IMR-90 (cell line): ENCODE data around the gene MBOAT1. TPM values are rescaled to one million over a fixed set of nuclear protein-coding genes. Genes with fewer than 3 reads are reported as not detected.

ENCODE experiments used
- ATAC-seq: fragments of 200-7000 bp; cut with Tn5 transposase; 2 replicates; pipeline ENCODE4 v1.9.1; 2020; ENCODE audit warnings: low read depth, mild to moderate bottlenecking, moderate library complexity
- BruUV-seq: library from RNA; stranded (reverse); fragments of 400-500 nt; replicated peaks from 2 replicates; lab custom pipeline; 2021; lab: Mats Ljungman, UMichigan
- CTCF ChIA-PET: fragments of 300-600 bp; formaldehyde crosslinking; extraction: SDS; loops from one replicate; lab custom pipeline; 2021; ENCODE audit warnings: antibody characterized with exemption; lab: Yijun Ruan, JAX
- POLR2A ChIA-PET: fragments of 300-600 bp; sonication (Branson Sonifier 250); formaldehyde crosslinking; loops from one replicate; lab custom pipeline; 2022; ENCODE audit warnings: antibody characterized with exemption; ENCODE audit not compliant: unreplicated experiment; lab: Charles Lee
- DNase-seq: peaks from one replicate; pipeline ENCODE4 v3.0.0; 2013
- H2AFZ ChIP-seq: replicated peaks from 2 replicates; pipeline ENCODE3; 2013; ENCODE audit warnings: low read length, mild to moderate bottlenecking; ENCODE audit not compliant: poor library complexity
- H2AK5ac ChIP-seq: 2 replicates; pipeline ENCODE4 v1.6.1; 2013; ENCODE audit warnings: low read depth, low read length, inconsistent platforms
- H2AK9ac ChIP-seq: replicated peaks from 2 replicates; pipeline ENCODE3; 2013; ENCODE audit warnings: mild to moderate bottlenecking, low read depth, low read length, moderate library complexity; ENCODE audit not compliant: poor library complexity
- H2BK120ac ChIP-seq: 2 replicates; pipeline ENCODE4 v1.6.1; 2013; ENCODE audit warnings: low read depth, low read length, inconsistent platforms
- H2BK15ac ChIP-seq: 3 replicates; pipeline ENCODE4 v1.6.1; 2013; ENCODE audit warnings: low read depth, low read length, inconsistent platforms
- H2BK20ac ChIP-seq: 2 replicates; pipeline ENCODE4 v1.6.1; 2013; ENCODE audit warnings: low read depth, mild to moderate bottlenecking, inconsistent platforms, low read length, moderate library complexity
- H2BK5ac ChIP-seq: 2 replicates; pipeline ENCODE4 v1.6.1; 2013; ENCODE audit warnings: mild to moderate bottlenecking, low read depth, low read length, inconsistent platforms; ENCODE audit not compliant: poor library complexity, severe bottlenecking
- H3K14ac ChIP-seq: replicated peaks from 2 replicates; pipeline ENCODE4 v1.6.1; 2013; ENCODE audit warnings: low read depth, low read length, inconsistent platforms
- H3K18ac ChIP-seq: 2 replicates; pipeline ENCODE4 v1.6.1; 2013; ENCODE audit warnings: low read depth, low read length, control low read depth
- H3K23ac ChIP-seq: 2 replicates; pipeline ENCODE4 v1.6.1; 2013; ENCODE audit warnings: low read depth, low read length, inconsistent platforms
- H3K27ac ChIP-seq: 2 replicates; pipeline ENCODE4 v1.5.1; 2013; ENCODE audit warnings: mild to moderate bottlenecking, control low read depth, low read length; ENCODE audit not compliant: insufficient read depth
- H3K27me3 ChIP-seq: 2 replicates; pipeline ENCODE4 v1.6.1; 2013; ENCODE audit warnings: low read length; ENCODE audit not compliant: control insufficient read depth, insufficient read depth
- H3K36me3 ChIP-seq: 2 replicates; pipeline ENCODE4 v1.6.1; 2013; ENCODE audit warnings: low read length, mixed read lengths; ENCODE audit not compliant: control insufficient read depth, insufficient read depth
- H3K4ac ChIP-seq: 2 replicates; pipeline ENCODE4 v1.6.1; 2013; ENCODE audit warnings: low read depth, low read length, inconsistent platforms
- H3K4me1 ChIP-seq: 2 replicates; pipeline ENCODE4 v1.6.1; 2013; ENCODE audit warnings: low read length, mixed read lengths; ENCODE audit not compliant: control insufficient read depth, insufficient read depth
- H3K4me2 ChIP-seq: 2 replicates; pipeline ENCODE4 v1.6.1; 2013; ENCODE audit warnings: low read depth, mild to moderate bottlenecking, control low read depth, low read length, moderate library complexity
- H3K4me3 ChIP-seq: 2 replicates; pipeline ENCODE4 v1.5.1; 2013; ENCODE audit warnings: low read depth, mild to moderate bottlenecking, control low read depth, low read length, moderate library complexity; ENCODE audit not compliant: insufficient read depth
- H3K56ac ChIP-seq: 2 replicates; pipeline ENCODE4 v1.6.1; 2013; ENCODE audit warnings: low read length, inconsistent platforms; ENCODE audit not compliant: insufficient read depth; ENCODE audit errors: extremely low read depth
- H3K79me1 ChIP-seq, 2 experiments: 2 replicates each; pipeline ENCODE4 v1.6.1; 2013; ENCODE audit warnings: low read length in 2 of 2, inconsistent platforms in 1 of 2, low read depth in 1 of 2
- H3K9ac ChIP-seq: 2 replicates; pipeline ENCODE4 v1.6.1; 2013; ENCODE audit warnings: low read depth, low read length, control low read depth
- H3K9me1 ChIP-seq: 2 replicates; pipeline ENCODE4 v1.6.1; 2013; ENCODE audit warnings: low read length, inconsistent platforms; ENCODE audit not compliant: insufficient read depth
- H3K9me3 ChIP-seq: 2 replicates; pipeline ENCODE4 v1.6.1; 2013; ENCODE audit warnings: low read length; ENCODE audit not compliant: control insufficient read depth, insufficient read depth
- H4K20me1 ChIP-seq: 2 replicates; pipeline ENCODE4 v1.6.1; 2013; ENCODE audit warnings: low read length, inconsistent platforms; ENCODE audit not compliant: insufficient read depth
- H4K5ac ChIP-seq: 2 replicates; pipeline ENCODE4 v1.6.1; 2013; ENCODE audit warnings: mild to moderate bottlenecking, low read depth, low read length, control low read depth
- H4K8ac ChIP-seq, 2 experiments: 2 replicates each; pipeline ENCODE4 v1.6.1; 2013; ENCODE audit warnings: low read depth in 2 of 2, low read length in 2 of 2, control low read depth in 1 of 2, inconsistent platforms in 1 of 2
- H4K91ac ChIP-seq: 2 replicates; pipeline ENCODE4 v1.6.1; 2013; ENCODE audit warnings: low read depth, low read length, inconsistent platforms; ENCODE audit not compliant: insufficient read depth
- BHLHE40 ChIP-seq: fragments of 150-350 bp; IDR thresholded peaks from 2 replicates; pipeline ENCODE4 v1.6.1; 2016; ENCODE audit warnings: mild to moderate bottlenecking, low read depth, low read length
- ELK1 ChIP-seq: fragments of 150-350 bp; IDR thresholded peaks from 2 replicates; pipeline ENCODE4 v1.6.1; 2016; ENCODE audit warnings: low read depth, mild to moderate bottlenecking, low read length, moderate library complexity, borderline replicate concordance
- FOS ChIP-seq: fragments of 150-350 bp; IDR thresholded peaks from 2 replicates; pipeline ENCODE4 v1.6.1; 2016; ENCODE audit warnings: low read depth, low read length
- MAFK ChIP-seq: IDR thresholded peaks from 2 replicates; pipeline ENCODE4 v1.6.1; 2012; ENCODE audit warnings: low read depth, low read length, improper control_type of control experiment
- MXI1 ChIP-seq: IDR thresholded peaks from 2 replicates; pipeline ENCODE4 v1.6.1; 2012; ENCODE audit warnings: low read depth, mild to moderate bottlenecking, low read length, moderate library complexity, borderline replicate concordance
- POLR2A ChIP-seq: IDR thresholded peaks from 2 replicates; pipeline ENCODE4 v1.6.1; 2012; ENCODE audit warnings: mild to moderate bottlenecking, low read depth, low read length
- RAD21 ChIP-seq: IDR thresholded peaks from 2 replicates; pipeline ENCODE4 v1.6.1; 2012; ENCODE audit warnings: low read length, improper control_type of control experiment
- RCOR1 ChIP-seq: IDR thresholded peaks from 2 replicates; pipeline ENCODE4 v1.6.1; 2012; ENCODE audit warnings: mild to moderate bottlenecking, low read length, improper control_type of control experiment; ENCODE audit not compliant: insufficient replicate concordance
- RFX5 ChIP-seq: IDR thresholded peaks from 2 replicates; pipeline ENCODE4 v1.8.0; 2012; ENCODE audit warnings: low read depth, mild to moderate bottlenecking, low read length, moderate library complexity
- WGBS, 2 experiments: methylation state at CpG; one replicate each; pipeline versions ENCODE4 v1.1.5 to v1.1.7; 2013; ENCODE audit warnings: missing lambda C conversion rate in 2 of 2; ENCODE audit not compliant: insufficient read length in 1 of 2; ENCODE audit errors: extremely low coverage in 2 of 2; 5-methylcytosine and 5-hydroxymethylcytosine counted together
- dilution Hi-C: fragments of 300-500 bp; cut with HindIII; formaldehyde crosslinking; loops from one replicate; pipeline ENCODE4 v1.14.3; 2018; ENCODE audit warnings: low sequenced_read_pairs; ENCODE audit not compliant: unreplicated experiment
- in situ Hi-C: fragments of 300-500 bp; cut with MboI; formaldehyde crosslinking; loops from 3 replicates; pipeline ENCODE4 v1.14.3; 2019; ENCODE audit warnings: low sequenced_read_pairs, inconsistent platforms, mixed read lengths
- intact Hi-C: fragments of 100-400 bp; cut with micrococcal nuclease; formaldehyde crosslinking; loops from 2 replicates; pipeline ENCODE4 v1.10.0; 2022
- polyA plus RNA-seq, 3 experiments: library from polyadenylated mRNA; depleted of rRNA; stranded (reverse); fragments of >200 nt; gene quantifications; 2 replicates each; pipeline ENCODE4 v1.2.3, GENCODE V29; 2012; ENCODE audit warnings: low replicate concordance in 1 of 3
- total RNA-seq: library from RNA; depleted of rRNA; stranded (reverse); fragments of >200 nt; gene quantifications from 2 replicates; pipeline ENCODE4 v1.2.3, GENCODE V29; 2012

MBOAT1 gene
- total and polyA plus RNA-seq, 2 of the 4 experiments (the other 2 are of a cell fraction): 1.6 to 4.7 TPM

- in situ Hi-C loops: no loop called here
- no TSS peak for BruUV-seq
Observed at GRCh38 chr6:20070047-20070446, 142.2 kb downstream of the MBOAT1 start.

More at GRCh38 chr6:20070047-20070446, 142.2 kb downstream of the MBOAT1 start:
- H3K56ac ChIP-seq: no peak overlapping the region
- no peaks in the 10 kb centered on the region for H3K79me1 ChIP-seq
- H3K9ac ChIP-seq: no peak overlapping the region
- ATAC-seq: no peak
- H2BK15ac ChIP-seq: no peak overlapping the region
- H3K14ac ChIP-seq: no peak overlapping the region
- ChIA-PET CTCF (interaction anchor here (1.0 kb wide), 1 partner anchor 14 kb away, joined by 3 read pairs; no protein-coding TSS in a partner anchor), POLR2A (no interaction called here)
- no peak overlapping the region for H4K5ac ChIP-seq
- H3K27ac ChIP-seq: no peak overlapping the region
- no peak overlapping the region for H3K4ac ChIP-seq
- intact Hi-C loops: no loop called here
- TF ChIP-seq RAD21 (no peak), RFX5 (no peak), FOS (no peak), MAFK (no peak), BHLHE40 (no peak), POLR2A (no peak), MXI1 (no peak), RCOR1 (no peak), ELK1 (no peak)
- H4K20me1 ChIP-seq: no peaks in the 10 kb centered on the region
- no peaks in the 10 kb centered on the region for H3K36me3 ChIP-seq
- no peak overlapping the region for H3K18ac ChIP-seq
- no peaks in the 10 kb centered on the region for H3K27me3 ChIP-seq
- no peaks in the 10 kb centered on the region for H3K9me1 ChIP-seq
- no peak overlapping the region for H2BK5ac ChIP-seq
- no CpG with 5 or more reads among the region's 3 CpGs for WGBS, 2 experiments
- no peak overlapping the region for H2AFZ ChIP-seq
- no peak overlapping the region for H2BK20ac ChIP-seq
- dilution Hi-C loops: no loop called here
- DNase-seq: no peak
- no peak overlapping the region for H4K8ac ChIP-seq
- H2BK120ac ChIP-seq: no peak overlapping the region
- H3K4me1 ChIP-seq: no peaks in the 10 kb centered on the region
- H2AK5ac ChIP-seq: no peak overlapping the region
- no peak overlapping the region for H3K23ac ChIP-seq
- no peak overlapping the region for H3K4me2 ChIP-seq
- no peak overlapping the region for H2AK9ac ChIP-seq
- H4K91ac ChIP-seq: no peak overlapping the region
- H3K4me3 ChIP-seq: no peak overlapping the region
- H3K9me3 ChIP-seq: no peaks in the 10 kb centered on the region
